ENCODE results near the gene DRC3. TPM values are rescaled to one million over a fixed set of nuclear protein-coding genes. Genes with fewer than 3 reads are reported as not detected.

The DRC3 gene
- total RNA-seq, 4 donors from 2014 or later = 0.71 to 4.2 (median 1.4) TPM

DNA sequence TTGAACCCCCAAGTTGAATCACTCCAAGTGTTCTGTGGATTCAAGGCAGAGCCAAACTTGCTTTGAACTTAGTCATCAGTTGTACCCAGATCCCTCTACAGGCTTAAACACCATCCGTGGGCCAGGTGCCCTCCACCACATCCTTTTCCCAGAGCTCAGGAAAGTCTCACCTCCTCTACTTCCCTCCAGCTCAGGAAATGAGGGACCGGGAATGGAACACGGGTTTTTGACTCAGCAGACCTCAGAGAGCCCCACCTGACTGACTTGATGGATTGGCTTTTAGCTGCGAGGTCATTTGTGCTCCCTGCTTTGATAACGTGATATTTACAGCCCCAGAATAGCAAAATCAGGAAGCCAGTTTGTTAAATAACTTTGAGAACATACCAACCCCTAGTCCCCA lies 86.6 kb downstream of the DRC3 start:
- intact Hi-C loops (cut with DNase I) = no loop called here
- Histone ChIP-seq H3K4me3 (no peak overlapping the region), H3K9me3 (no peaks in the 10 kb centered on the region), H3K27me3 (no peaks in the 10 kb centered on the region), H3K36me3 (peaks cover 49 to 99% (median 93%) of the 10 kb centered on the region in 4 donors), H3K4me1 (no peaks in the 10 kb centered on the region), H3K27ac (replicated peaks in 1 of 4) (no peak overlapping the region)
- WGBS = 86% methylated on average over 5 of the region's 5 CpGs
- DNase-seq (ENCODE audit: extremely low spot score) = no peak
- TF ChIP-seq EP300 (IDR thresholded peaks at IDR 0.05) (no peak), CTCF (IDR thresholded peaks at IDR 0.05) (no peak), POLR2A (IDR thresholded peaks at IDR 0.05; ENCODE audit: low read depth) (no peak), POLR2AphosphoS5 (IDR thresholded peaks at IDR 0.05) (no peak)

DNA sequence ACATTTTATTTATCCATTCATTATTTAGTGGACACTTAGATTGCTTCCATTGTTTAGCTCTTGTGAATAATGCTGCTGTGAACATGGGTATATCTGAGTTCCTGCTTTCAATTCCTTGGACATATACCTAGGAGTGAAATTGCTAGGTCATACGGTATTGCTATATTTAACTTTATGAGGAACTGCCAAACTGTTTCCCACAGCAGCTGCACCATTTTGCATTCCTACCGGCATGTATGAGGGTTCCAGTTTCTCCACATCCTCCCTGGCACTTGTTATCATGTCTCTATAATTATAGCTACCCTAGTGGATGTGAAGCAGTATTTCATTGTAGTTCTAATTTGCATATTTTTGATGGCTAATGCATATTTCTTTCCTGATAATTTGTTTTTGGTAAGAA lies 91.4 kb downstream of the DRC3 start:
- intact Hi-C loops (cut with DNase I) = no loop called here
- H3K27ac ChIP-seq (replicated peaks in 1 of 4) = no peak overlapping the region
- WGBS = 68% methylated on average over 2 of the region's 2 CpGs
- DNase-seq (ENCODE audit: extremely low spot score) = no peak
- H3K9me3 ChIP-seq = no peaks in the 10 kb centered on the region
- H3K27me3 ChIP-seq = no peaks in the 10 kb centered on the region
- no peak overlapping the region for H3K4me3 ChIP-seq
- H3K36me3 ChIP-seq = peaks cover 30 to 87% (median 73%) of the 10 kb centered on the region in 4 donors
- no peaks in the 10 kb centered on the region for H3K4me1 ChIP-seq
- no peak for TF ChIP-seq CTCF (IDR thresholded peaks at IDR 0.05)
- no peak for TF ChIP-seq EP300 (IDR thresholded peaks at IDR 0.05)
- TF ChIP-seq POLR2A (IDR thresholded peaks at IDR 0.05; ENCODE audit: low read depth) = no peak
- no peak for TF ChIP-seq POLR2AphosphoS5 (IDR thresholded peaks at IDR 0.05)

GRCh38 chr17:18065546-18065945 lies 92.9 kb downstream of the DRC3 start:
- WGBS = 89% methylated on average over 6 of the region's 11 CpGs
- no peak for TF ChIP-seq EP300 (IDR thresholded peaks at IDR 0.05)
- no peak for TF ChIP-seq POLR2AphosphoS5 (IDR thresholded peaks at IDR 0.05)
- TF ChIP-seq POLR2A (IDR thresholded peaks at IDR 0.05; ENCODE audit: low read depth) = no peak
- no peak for TF ChIP-seq CTCF (IDR thresholded peaks at IDR 0.05)
- H3K4me3 ChIP-seq = no peak overlapping the region
- H3K36me3 ChIP-seq = peaks cover 25 to 72% (median 59%) of the 10 kb centered on the region in 4 donors
- H3K27me3 ChIP-seq = no peaks in the 10 kb centered on the region
- H3K9me3 ChIP-seq = no peaks in the 10 kb centered on the region
- H3K27ac ChIP-seq (replicated peaks in 1 of 4) = no peak overlapping the region
- peaks cover 0 to 2% (median 0%) of the 10 kb centered on the region in 4 donors for H3K4me1 ChIP-seq
- intact Hi-C loops (cut with DNase I) = no loop called here
- DNase-seq (ENCODE audit: extremely low spot score) = no peak

Other genes with a start within 250 kb of the DRC3 start
- gene SREBF1, start 135.9 kb upstream of the DRC3 start, total RNA-seq = 10 to 100 TPM; 28.1 to 62.6 (median 39.7) TPM
- gene TOM1L2, start 462 bp upstream of the DRC3 start, total RNA-seq = 10 to 100 TPM; 64.4 to 96.9 (median 75.0) TPM
- gene ATPAF2, start 66.3 kb downstream of the DRC3 start, total RNA-seq = 10 to 100 TPM; 10.4 to 26.1 (median 12.3) TPM
- 10 to 100 TPM; 33.1 to 39.8 (median 34.4) TPM for gene GID4, start 66.5 kb downstream of the DRC3 start, total RNA-seq
- gene DRG2, start 115.1 kb downstream of the DRC3 start, total RNA-seq = 10 to 100 TPM; 27.4 to 33.8 (median 33.0) TPM
- under 1 TPM; 0.33 to 0.98 (median 0.61) TPM for gene MYO15A, start 135.9 kb downstream of the DRC3 start, total RNA-seq
- 100 to 1,000 TPM; 120 to 197 (median 151) TPM for gene ALKBH5, start 211.0 kb downstream of the DRC3 start, total RNA-seq

All from esophagus muscularis mucosa (tissue), 4 donors.